Smooth muscle cell (in vitro differentiated cells): ENCODE data around the gene NRSN2. TPM values are rescaled to one million over a fixed set of nuclear protein-coding genes. Genes with fewer than 3 reads are reported as not detected.

Experiments
- DNase-seq: peaks from one replicate; lab custom pipeline; 2025; ENCODE audit not compliant: unreplicated experiment; lab: John Stamatoyannopoulos, UW
- H2AFZ ChIP-seq: fragments of 200-600 bp; sonication (generic); 2 replicates; pipeline ENCODE4 v1.6.0; 2016; ENCODE audit warnings: antibody characterized with exemption, low read depth, mild to moderate bottlenecking
- H3F3A ChIP-seq: fragments of 200-600 bp; sonication (generic); 2 replicates; pipeline ENCODE4 v1.6.0; 2017; ENCODE audit warnings: antibody characterized with exemption, low read depth
- H3K27ac ChIP-seq: fragments of 200-600 bp; sonication (generic); 2 replicates; pipeline ENCODE4 v1.5.1; 2016; ENCODE audit warnings: low read depth, mild to moderate bottlenecking
- H3K27me3 ChIP-seq: fragments of 200-600 bp; sonication (generic); 2 replicates; pipeline ENCODE4 v1.6.1; 2016; ENCODE audit warnings: low read depth, mild to moderate bottlenecking
- H3K36me3 ChIP-seq: fragments of 200-600 bp; sonication (generic); 2 replicates; pipeline ENCODE4 v1.5.1; 2016; ENCODE audit warnings: low read depth
- H3K4me1 ChIP-seq: fragments of 200-600 bp; sonication (generic); 2 replicates; pipeline ENCODE4 v1.5.1; 2016; ENCODE audit warnings: low read depth
- H3K4me2 ChIP-seq: fragments of 200-600 bp; sonication (generic); 2 replicates; pipeline ENCODE4 v1.6.0; 2016; ENCODE audit warnings: mild to moderate bottlenecking
- H3K4me3 ChIP-seq: fragments of 200-600 bp; sonication (generic); 2 replicates; pipeline ENCODE4 v1.5.1; 2016; ENCODE audit warnings: mild to moderate bottlenecking
- H3K79me2 ChIP-seq: fragments of 200-600 bp; sonication (generic); 2 replicates; pipeline ENCODE4 v1.6.0; 2016; ENCODE audit warnings: low read depth, mild to moderate bottlenecking
- H3K9ac ChIP-seq: fragments of 200-600 bp; sonication (generic); 2 replicates; pipeline ENCODE4 v1.6.0; 2016; ENCODE audit warnings: low read depth
- H3K9me3 ChIP-seq: fragments of 200-600 bp; sonication (generic); replicated peaks from 2 replicates; pipeline ENCODE4 v1.5.1; 2016; ENCODE audit warnings: low read depth
- H4K20me1 ChIP-seq: fragments of 200-600 bp; sonication (generic); 2 replicates; pipeline ENCODE4 v1.6.0; 2016; ENCODE audit warnings: low read depth
- CTCF ChIP-seq: fragments of 200-600 bp; sonication (generic); IDR thresholded peaks from 2 replicates; pipeline ENCODE4 v1.5.1; 2017; ENCODE audit warnings: borderline replicate concordance, mild to moderate bottlenecking, antibody characterized with exemption; ENCODE audit not compliant: insufficient read depth, poor library complexity, severe bottlenecking
- WGBS: methylation state at CpG from one replicate; pipeline ENCODE4 v1.1.7; 2016; ENCODE audit warnings: low lambda C conversion rate; 5-methylcytosine and 5-hydroxymethylcytosine counted together
- polyA plus RNA-seq: library from polyadenylated mRNA; unstranded; fragments of >200 nt; fragmentation: Nextera tagmentation; extraction: Ambion mirVana; gene quantifications from 2 replicates; pipeline ENCODE4 v1.2.1, GENCODE V29; 2016
- total RNA-seq: library from RNA; depleted of rRNA; stranded (reverse); fragments of >200 nt; gene quantifications from 2 replicates; pipeline ENCODE4 v1.2.3, GENCODE V29; 2014

Gene NRSN2
- total and polyA plus RNA-seq, 2 experiments from 2014 or later, result 50.1 to 107 TPM

GRCh38 chr20:397432-398237 is 50.7 kb downstream of the NRSN2 start:
- DNase-seq, result no peak
- H3K27me3 ChIP-seq, result no peaks in the 10 kb centered on the region
- H3K4me2 ChIP-seq, result no peak overlapping the region
- H2AFZ ChIP-seq, result no peak overlapping the region
- H3K9ac ChIP-seq, result no peak overlapping the region
- H4K20me1 ChIP-seq, result no peaks in the 10 kb centered on the region
- no peaks in the 10 kb centered on the region for H3K9me3 ChIP-seq
- H3K79me2 ChIP-seq, result no peaks in the 10 kb centered on the region
- H3K27ac ChIP-seq, result no peak overlapping the region
- no peaks in the 10 kb centered on the region for H3K4me1 ChIP-seq
- no peaks in the 10 kb centered on the region for H3F3A ChIP-seq
- H3K36me3 ChIP-seq, result no peaks in the 10 kb centered on the region
- no peak overlapping the region for H3K4me3 ChIP-seq
- 97% methylated on average over 6 of the region's 6 CpGs for WGBS
- TF ChIP-seq CTCF, result no peak

- Histone ChIP-seq H3K27me3 (no peaks in the 10 kb centered on the region), H3K4me2 (no peak overlapping the region), H3K79me2 (no peaks in the 10 kb centered on the region), H3K27ac (no peak overlapping the region), H3K36me3 (no peaks in the 10 kb centered on the region), H3K4me1 (no peaks in the 10 kb centered on the region), H3K4me3 (no peak overlapping the region), H3F3A (no peaks in the 10 kb centered on the region), H2AFZ (no peak overlapping the region), H4K20me1 (no peaks in the 10 kb centered on the region), H3K9ac (no peak overlapping the region), H3K9me3 (no peaks in the 10 kb centered on the region)
- TF ChIP-seq CTCF, result no peak
- 97% methylated on average over 9 of the region's 9 CpGs for WGBS
- DNase-seq, result no peak
Measured at GRCh38 chr20:399182-399707, 52.3 kb downstream of the NRSN2 start.

- no peaks in the 10 kb centered on the region for H3K4me1 ChIP-seq
- H3K36me3 ChIP-seq, result no peaks in the 10 kb centered on the region
- H3K79me2 ChIP-seq, result no peaks in the 10 kb centered on the region
- H3K9ac ChIP-seq, result no peak overlapping the region
- no peak overlapping the region for H2AFZ ChIP-seq
- H3K9me3 ChIP-seq, result no peaks in the 10 kb centered on the region
- no peak for DNase-seq
- H3K4me2 ChIP-seq, result no peak overlapping the region
- no peak overlapping the region for H3K27ac ChIP-seq
- no peaks in the 10 kb centered on the region for H3F3A ChIP-seq
- no peaks in the 10 kb centered on the region for H3K27me3 ChIP-seq
- no peak overlapping the region for H3K4me3 ChIP-seq
- no peaks in the 10 kb centered on the region for H4K20me1 ChIP-seq
- WGBS, result 35% methylated on average over 2 of the region's 2 CpGs
- TF ChIP-seq CTCF, result no peak
Measured at GRCh38 chr20:400128-400453, 53.2 kb downstream of the NRSN2 start.
